HepG2 (cell line): ENCODE data around the gene PREX1.

Experiments used
- GATAD1 ChIP-seq: IDR thresholded peaks from 2 replicates; pipeline ENCODE4 v1.6.1; 2016; ENCODE audit warnings: missing genetic modification reagents, missing compliant biosample characterization
- RFX5 ChIP-seq: IDR thresholded peaks from 2 replicates; pipeline ENCODE4 v1.6.1; 2011; ENCODE audit warnings: low read depth, low read length, improper control_type of control experiment
- TCF12 ChIP-seq, 2 experiments: fragments of 450-650 bp in 1 of 2; sonication (generic) in 1 of 2; formaldehyde crosslinking in 1 of 2; IDR thresholded peaks; 2 replicates each; pipeline versions ENCODE4 v1.6.1 to v1.8.0; 2017 to 2022; ENCODE audit warnings: antibody characterized with exemption in 1 of 2, mild to moderate bottlenecking in 1 of 2, missing genetic modification reagents in 1 of 2, moderate library complexity in 1 of 2
- ZNF143 ChIP-seq: sonication (generic); formaldehyde crosslinking; IDR thresholded peaks from 2 replicates; pipeline ENCODE4 v1.4.0; 2020; ENCODE audit warnings: missing genetic modification reagents
- TF ChIP-seq, protein P1 (sequence below), 2 experiments: IDR thresholded peaks; 2 replicates each; pipeline ENCODE4 v1.6.1; 2011 to 2012; ENCODE audit warnings: low read length in 2 of 2, borderline replicate concordance in 1 of 2, low read depth in 1 of 2, mild to moderate bottlenecking in 1 of 2, moderate library complexity in 1 of 2
- TF ChIP-seq, protein P2 (sequence below): sonication (generic); formaldehyde crosslinking; IDR thresholded peaks from 2 replicates; pipeline ENCODE4 v1.5.0; 2020; ENCODE audit warnings: mild to moderate bottlenecking, missing genetic modification reagents, moderate library complexity

DNA sequence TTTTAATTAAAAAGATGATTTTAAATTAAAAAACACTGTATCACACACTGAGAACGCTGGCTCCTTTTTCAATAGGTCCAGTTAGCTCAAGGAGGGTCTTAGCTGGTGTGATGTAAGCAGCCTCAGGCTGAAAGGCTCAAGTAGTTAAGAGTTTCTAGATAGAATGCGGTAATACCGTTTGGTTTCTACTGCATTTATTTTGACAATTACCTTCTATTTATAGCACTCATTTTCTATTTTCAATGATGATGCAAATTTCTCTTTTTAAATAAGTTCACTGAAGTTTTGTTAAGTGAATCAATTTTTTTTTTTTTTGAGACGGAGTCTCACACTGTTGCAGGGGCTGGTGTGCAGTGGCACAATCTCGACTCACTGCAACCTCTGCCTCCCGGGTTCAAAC, 87.1 kb downstream of the PREX1 start:
- TF ChIP-seq, protein P1, sequence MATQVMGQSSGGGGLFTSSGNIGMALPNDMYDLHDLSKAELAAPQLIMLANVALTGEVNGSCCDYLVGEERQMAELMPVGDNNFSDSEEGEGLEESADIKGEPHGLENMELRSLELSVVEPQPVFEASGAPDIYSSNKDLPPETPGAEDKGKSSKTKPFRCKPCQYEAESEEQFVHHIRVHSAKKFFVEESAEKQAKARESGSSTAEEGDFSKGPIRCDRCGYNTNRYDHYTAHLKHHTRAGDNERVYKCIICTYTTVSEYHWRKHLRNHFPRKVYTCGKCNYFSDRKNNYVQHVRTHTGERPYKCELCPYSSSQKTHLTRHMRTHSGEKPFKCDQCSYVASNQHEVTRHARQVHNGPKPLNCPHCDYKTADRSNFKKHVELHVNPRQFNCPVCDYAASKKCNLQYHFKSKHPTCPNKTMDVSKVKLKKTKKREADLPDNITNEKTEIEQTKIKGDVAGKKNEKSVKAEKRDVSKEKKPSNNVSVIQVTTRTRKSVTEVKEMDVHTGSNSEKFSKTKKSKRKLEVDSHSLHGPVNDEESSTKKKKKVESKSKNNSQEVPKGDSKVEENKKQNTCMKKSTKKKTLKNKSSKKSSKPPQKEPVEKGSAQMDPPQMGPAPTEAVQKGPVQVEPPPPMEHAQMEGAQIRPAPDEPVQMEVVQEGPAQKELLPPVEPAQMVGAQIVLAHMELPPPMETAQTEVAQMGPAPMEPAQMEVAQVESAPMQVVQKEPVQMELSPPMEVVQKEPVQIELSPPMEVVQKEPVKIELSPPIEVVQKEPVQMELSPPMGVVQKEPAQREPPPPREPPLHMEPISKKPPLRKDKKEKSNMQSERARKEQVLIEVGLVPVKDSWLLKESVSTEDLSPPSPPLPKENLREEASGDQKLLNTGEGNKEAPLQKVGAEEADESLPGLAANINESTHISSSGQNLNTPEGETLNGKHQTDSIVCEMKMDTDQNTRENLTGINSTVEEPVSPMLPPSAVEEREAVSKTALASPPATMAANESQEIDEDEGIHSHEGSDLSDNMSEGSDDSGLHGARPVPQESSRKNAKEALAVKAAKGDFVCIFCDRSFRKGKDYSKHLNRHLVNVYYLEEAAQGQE (IDR thresholded peaks at IDR 0.05; ENCODE audit: borderline replicate concordance in 1 of 2, low read depth in 1 of 2, low read length in 2 of 2) = no peak
- TF ChIP-seq, protein P2, sequence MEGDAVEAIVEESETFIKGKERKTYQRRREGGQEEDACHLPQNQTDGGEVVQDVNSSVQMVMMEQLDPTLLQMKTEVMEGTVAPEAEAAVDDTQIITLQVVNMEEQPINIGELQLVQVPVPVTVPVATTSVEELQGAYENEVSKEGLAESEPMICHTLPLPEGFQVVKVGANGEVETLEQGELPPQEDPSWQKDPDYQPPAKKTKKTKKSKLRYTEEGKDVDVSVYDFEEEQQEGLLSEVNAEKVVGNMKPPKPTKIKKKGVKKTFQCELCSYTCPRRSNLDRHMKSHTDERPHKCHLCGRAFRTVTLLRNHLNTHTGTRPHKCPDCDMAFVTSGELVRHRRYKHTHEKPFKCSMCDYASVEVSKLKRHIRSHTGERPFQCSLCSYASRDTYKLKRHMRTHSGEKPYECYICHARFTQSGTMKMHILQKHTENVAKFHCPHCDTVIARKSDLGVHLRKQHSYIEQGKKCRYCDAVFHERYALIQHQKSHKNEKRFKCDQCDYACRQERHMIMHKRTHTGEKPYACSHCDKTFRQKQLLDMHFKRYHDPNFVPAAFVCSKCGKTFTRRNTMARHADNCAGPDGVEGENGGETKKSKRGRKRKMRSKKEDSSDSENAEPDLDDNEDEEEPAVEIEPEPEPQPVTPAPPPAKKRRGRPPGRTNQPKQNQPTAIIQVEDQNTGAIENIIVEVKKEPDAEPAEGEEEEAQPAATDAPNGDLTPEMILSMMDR (CRISPR knock-in tag) = no peak
- TF ChIP-seq TCF12 (IDR thresholded peaks at IDR 0.05) = no peak
- no peak for TF ChIP-seq TCF12 (CRISPR knock-in tag; IDR thresholded peaks at IDR 0.05)
- no peak for TF ChIP-seq GATAD1 (CRISPR knock-in tag)
- TF ChIP-seq RFX5 = no peak
- TF ChIP-seq ZNF143 (CRISPR knock-in tag) = no peak
